ENCODE measurements around the gene ZYG11B. TPM values are rescaled to one million over a fixed set of nuclear protein-coding genes. Genes with fewer than 3 reads are reported as not detected.
A peak's percentile ranks its signal among the peaks of the same experiment; 100 is the strongest.
"Not testable (repeated sequence)": the region's sequence is repeated elsewhere in the genome, so short reads cannot be mapped to it uniquely, and the experiment has no call there.

Gene ZYG11B
- 17.4 TPM for polyA plus RNA-seq (2013, experiment 1 of 2)
- polyA plus RNA-seq (2013, experiment 2 of 2): 18.5 TPM

DNA sequence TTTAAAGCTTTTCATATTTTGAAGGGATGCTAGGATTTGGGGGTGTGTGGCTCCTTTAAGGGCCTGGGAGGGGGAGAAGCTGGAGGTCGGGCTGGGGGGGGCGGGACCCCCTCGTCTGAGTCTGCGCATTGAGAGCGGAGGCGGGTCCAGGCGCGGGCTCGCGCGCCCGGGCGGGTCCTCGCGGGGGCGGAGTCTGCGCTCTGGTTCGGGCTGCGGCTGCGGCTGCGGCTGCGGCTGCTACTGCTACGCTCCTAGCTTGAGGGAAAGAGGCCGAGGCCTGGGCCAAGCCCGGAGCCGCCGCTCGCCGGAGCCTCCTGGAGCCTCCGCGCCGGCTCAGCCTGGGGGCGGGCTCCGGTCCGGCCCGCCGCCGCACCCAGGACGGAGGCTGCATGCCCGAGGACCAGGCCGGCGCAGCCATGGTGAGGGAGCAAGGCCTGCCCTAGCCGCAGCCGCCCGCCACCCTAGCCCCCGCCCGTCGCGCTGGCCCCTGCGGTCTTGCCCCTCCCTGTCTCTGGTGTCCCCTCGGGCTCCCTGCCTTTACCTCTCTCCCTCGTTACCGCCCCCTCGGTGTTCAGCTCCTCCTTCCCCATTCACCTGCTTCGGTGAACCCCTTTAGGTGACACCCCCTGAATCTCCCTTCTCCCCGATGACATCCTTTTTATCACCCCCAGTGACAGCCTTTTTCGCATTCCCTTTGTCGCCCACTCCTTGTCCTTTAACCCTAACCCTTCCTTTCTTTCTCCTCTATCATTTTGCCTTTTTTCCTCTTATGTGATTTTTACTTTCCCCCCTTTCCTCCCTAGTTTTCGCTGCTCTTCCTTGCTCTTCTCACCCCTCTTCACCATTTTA lies at the start of gene ZYG11B:
TSS of gene ZYG11B (plus strand) at position 189 of the 849 bp plus-strand sequence. CDS start at position 390, 201 bp downstream.
- peak within 1 kb of the TSS; percentile 83 for H3K27ac ChIP-seq (ENCODE audit: low read depth, low read length, severe bottlenecking)
- peaks cover 6% of the 10 kb centered on the region for H3K36me3 ChIP-seq (ENCODE audit: control insufficient read depth, insufficient read depth, low read length)
- H3K9me3 ChIP-seq (ENCODE audit: control insufficient read depth, low read length): no peaks in the 10 kb centered on the region
- no peaks in the 10 kb centered on the region for H3K4me1 ChIP-seq (ENCODE audit: control insufficient read depth, insufficient read depth, low read length, poor library complexity, severe bottlenecking)
- H3K4me3 ChIP-seq (ENCODE audit: extremely low read depth, insufficient read depth, low read length, poor library complexity, severe bottlenecking): peak within 1 kb of the TSS; percentile 95
- 0 to 1% methylated on average over 37 to 48 of the region's 59 CpGs for WGBS, 2 experiments (ENCODE audit: insufficient coverage in 2 of 2)

DNA sequence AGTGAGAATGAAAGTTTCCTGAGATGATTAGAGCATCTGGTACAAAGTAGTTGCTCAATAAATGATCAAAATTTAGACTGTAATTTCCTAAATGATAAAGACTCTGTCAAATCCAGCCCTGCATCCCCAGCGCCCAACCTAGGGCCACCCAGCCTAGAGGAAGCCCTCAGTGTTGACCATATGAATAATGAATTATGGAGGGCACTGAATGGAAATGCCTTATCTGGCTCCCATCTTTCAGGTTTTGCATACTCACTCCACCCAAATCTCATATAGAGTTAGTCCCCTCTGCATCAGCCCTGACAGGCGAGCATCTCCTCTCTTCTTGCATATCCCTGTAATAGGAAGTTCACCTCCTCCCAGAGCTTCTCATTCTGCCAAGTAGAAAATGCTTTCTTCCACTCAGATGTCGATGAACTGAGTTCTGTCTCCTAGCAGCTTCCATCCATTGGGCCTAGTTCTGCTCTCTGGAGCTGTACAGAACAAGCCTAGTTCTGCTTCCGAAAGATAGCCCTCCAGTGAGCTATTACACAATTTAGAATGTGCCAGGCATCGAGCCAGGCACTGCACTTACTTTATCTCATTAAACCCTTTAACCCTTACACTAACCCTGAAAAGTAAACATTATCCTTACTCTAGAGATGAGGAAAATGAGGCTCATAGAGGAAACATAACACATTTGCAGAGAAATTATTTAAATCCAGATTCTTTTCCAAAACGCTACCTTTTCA lies 49.0 kb upstream of the ZYG11B start:
- H3K4me1 ChIP-seq (ENCODE audit: control insufficient read depth, insufficient read depth, low read length, poor library complexity, severe bottlenecking): peaks cover 28% of the 10 kb centered on the region
- no peak overlapping the region for H3K27ac ChIP-seq (ENCODE audit: low read depth, low read length, severe bottlenecking)
- H3K9me3 ChIP-seq (ENCODE audit: control insufficient read depth, low read length): no peaks in the 10 kb centered on the region
- WGBS, 2 experiments (ENCODE audit: insufficient coverage in 2 of 2): 93 to 96% methylated on average over 4 of the region's 6 CpGs
- H3K4me3 ChIP-seq (ENCODE audit: extremely low read depth, insufficient read depth, low read length, poor library complexity, severe bottlenecking): no peak overlapping the region
- H3K36me3 ChIP-seq (ENCODE audit: control insufficient read depth, insufficient read depth, low read length): no peaks in the 10 kb centered on the region

DNA sequence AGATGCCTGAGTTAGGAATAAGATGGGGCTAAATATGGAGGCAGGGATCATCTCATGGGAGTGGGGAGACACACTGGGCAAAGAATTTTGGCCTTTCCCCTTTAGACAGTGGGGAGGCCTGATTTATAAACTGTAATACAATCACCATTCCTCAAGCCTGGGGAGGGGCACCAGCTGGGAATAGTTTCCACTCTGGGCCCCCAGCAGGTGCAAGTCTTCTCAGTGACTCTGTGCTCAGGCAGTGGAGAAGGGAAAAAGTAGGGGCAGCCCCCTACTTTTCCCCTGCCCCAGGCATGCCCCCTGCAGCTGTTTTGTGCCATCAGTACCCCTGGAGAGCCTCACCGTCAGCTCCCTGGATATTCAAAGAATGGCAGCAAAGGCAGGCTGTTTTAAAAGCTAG lies 47.2 kb upstream of the ZYG11B start:
- Histone ChIP-seq H3K9me3 (ENCODE audit: control insufficient read depth, low read length) (no peaks in the 10 kb centered on the region), H3K4me3 (ENCODE audit: extremely low read depth, insufficient read depth, low read length, poor library complexity, severe bottlenecking) (no peak overlapping the region), H3K36me3 (ENCODE audit: control insufficient read depth, insufficient read depth, low read length) (peaks cover 2% of the 10 kb centered on the region), H3K4me1 (ENCODE audit: control insufficient read depth, insufficient read depth, low read length, poor library complexity, severe bottlenecking) (peaks cover 20% of the 10 kb centered on the region), H3K27ac (ENCODE audit: low read depth, low read length, severe bottlenecking) (no peak overlapping the region)
- 70 to 100% methylated on average over 1 of the region's 1 CpG for WGBS, 2 experiments (ENCODE audit: insufficient coverage in 2 of 2)

DNA sequence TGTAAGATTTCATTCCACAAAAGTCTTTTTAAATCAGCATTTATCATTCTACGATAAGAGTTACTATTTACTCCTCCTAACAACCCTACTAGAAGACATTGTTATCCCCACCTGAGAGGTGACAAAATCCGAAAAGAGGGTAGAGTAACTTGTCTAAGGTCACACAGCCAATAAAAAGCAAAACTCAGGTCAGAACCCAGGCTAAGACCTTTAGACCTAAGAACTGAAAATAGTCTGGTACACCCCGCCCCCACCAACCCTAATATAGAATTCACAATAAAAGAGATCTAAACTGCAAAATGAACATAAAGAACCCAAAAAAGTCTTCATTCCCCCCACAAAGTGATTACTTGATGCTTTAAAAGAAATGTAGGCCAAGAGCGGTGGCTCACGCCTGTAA lies 46.8 kb upstream of the ZYG11B start:
- Histone ChIP-seq H3K36me3 (ENCODE audit: control insufficient read depth, insufficient read depth, low read length) (peaks cover 5% of the 10 kb centered on the region), H3K9me3 (ENCODE audit: control insufficient read depth, low read length) (no peaks in the 10 kb centered on the region), H3K4me3 (ENCODE audit: extremely low read depth, insufficient read depth, low read length, poor library complexity, severe bottlenecking) (no peak overlapping the region), H3K4me1 (ENCODE audit: control insufficient read depth, insufficient read depth, low read length, poor library complexity, severe bottlenecking) (peaks cover 16% of the 10 kb centered on the region), H3K27ac (ENCODE audit: low read depth, low read length, severe bottlenecking) (no peak overlapping the region)
- WGBS, 2 experiments (ENCODE audit: insufficient coverage in 2 of 2): 76 to 100% methylated on average over 1 to 2 of the region's 5 CpGs

DNA sequence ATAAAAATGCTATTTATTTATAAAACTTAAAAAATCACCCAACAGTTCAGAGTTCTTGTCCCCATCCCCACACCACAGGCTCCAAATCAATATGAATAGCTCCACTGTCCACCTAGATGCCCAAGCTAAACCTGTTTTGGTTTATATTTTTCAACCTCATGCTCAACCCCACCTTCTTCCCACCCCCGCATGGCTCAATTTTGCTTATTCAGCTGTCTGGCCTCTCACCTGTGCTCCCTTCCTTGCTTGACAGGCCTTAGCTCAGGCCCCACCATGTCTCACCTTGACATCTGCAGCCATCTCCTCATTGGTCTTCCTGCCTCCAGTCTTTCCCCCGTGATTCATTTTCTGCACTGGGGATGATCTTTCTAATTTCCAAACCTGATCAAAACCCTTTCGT lies 45.9 kb upstream of the ZYG11B start:
- no peak overlapping the region for H3K27ac ChIP-seq (ENCODE audit: low read depth, low read length, severe bottlenecking)
- WGBS, 2 experiments (ENCODE audit: insufficient coverage in 2 of 2): 91 to 100% methylated on average over 3 of the region's 3 CpGs
- H3K4me1 ChIP-seq (ENCODE audit: control insufficient read depth, insufficient read depth, low read length, poor library complexity, severe bottlenecking): peaks cover 11% of the 10 kb centered on the region
- no peak overlapping the region for H3K4me3 ChIP-seq (ENCODE audit: extremely low read depth, insufficient read depth, low read length, poor library complexity, severe bottlenecking)
- peaks cover 13% of the 10 kb centered on the region for H3K36me3 ChIP-seq (ENCODE audit: control insufficient read depth, insufficient read depth, low read length)
- no peaks in the 10 kb centered on the region for H3K9me3 ChIP-seq (ENCODE audit: control insufficient read depth, low read length)

DNA sequence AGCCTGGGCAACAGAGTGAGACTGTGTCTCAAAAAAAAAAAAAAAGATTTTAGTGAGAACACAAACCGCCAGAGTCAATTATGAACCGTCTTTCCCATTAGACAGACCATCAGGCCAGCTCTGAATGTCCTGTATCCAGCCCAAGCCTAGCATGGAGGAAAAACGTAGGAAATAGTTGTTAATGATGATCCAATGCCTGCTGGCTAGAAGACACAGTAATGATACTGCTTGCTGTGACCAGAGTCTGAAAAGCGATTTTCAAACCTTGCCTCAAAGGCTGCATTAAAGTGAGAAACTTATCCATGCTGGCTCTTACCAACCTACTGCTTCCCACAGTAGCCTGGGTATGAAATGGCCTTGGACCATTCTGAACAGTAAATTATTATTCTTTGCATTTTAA lies 45.1 kb upstream of the ZYG11B start:
- H3K36me3 ChIP-seq (ENCODE audit: control insufficient read depth, insufficient read depth, low read length): peaks cover 13% of the 10 kb centered on the region
- no peak overlapping the region for H3K4me3 ChIP-seq (ENCODE audit: extremely low read depth, insufficient read depth, low read length, poor library complexity, severe bottlenecking)
- no peaks in the 10 kb centered on the region for H3K9me3 ChIP-seq (ENCODE audit: control insufficient read depth, low read length)
- no peak overlapping the region for H3K27ac ChIP-seq (ENCODE audit: low read depth, low read length, severe bottlenecking)
- H3K4me1 ChIP-seq (ENCODE audit: control insufficient read depth, insufficient read depth, low read length, poor library complexity, severe bottlenecking): peaks cover 7% of the 10 kb centered on the region
- 92 to 100% methylated on average over 2 of the region's 4 CpGs for WGBS, 2 experiments (ENCODE audit: insufficient coverage in 2 of 2)

DNA sequence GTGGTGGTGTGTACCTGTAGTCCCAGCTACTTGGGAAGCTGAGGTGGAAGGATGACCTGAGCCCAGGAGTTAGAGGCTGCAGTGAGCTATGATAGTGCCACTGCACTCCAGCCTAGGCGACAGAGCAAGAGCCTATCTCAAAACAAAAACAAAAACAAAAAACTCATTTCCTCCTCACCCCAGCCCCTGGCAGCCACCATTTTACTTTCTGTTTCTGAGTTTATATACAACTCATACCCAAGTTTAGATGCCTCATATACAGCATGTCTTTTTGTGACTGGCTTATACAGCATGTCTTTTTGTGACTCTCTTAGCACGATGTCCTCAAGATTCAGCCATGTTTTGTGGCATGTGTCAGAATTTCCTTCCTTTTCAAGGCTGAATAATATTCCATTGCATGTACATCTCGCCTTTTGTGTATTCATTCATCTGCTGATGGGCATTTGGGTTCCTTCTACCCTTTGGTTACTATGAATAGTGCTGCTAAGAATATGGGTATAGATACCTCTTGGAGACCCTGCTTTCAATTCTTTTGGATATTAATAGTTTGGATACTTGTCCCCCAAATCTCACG lies 42.8 kb upstream of the ZYG11B start:
- peaks cover 7% of the 10 kb centered on the region for H3K4me1 ChIP-seq (ENCODE audit: control insufficient read depth, insufficient read depth, low read length, poor library complexity, severe bottlenecking)
- H3K36me3 ChIP-seq (ENCODE audit: control insufficient read depth, insufficient read depth, low read length): peaks cover 33% of the 10 kb centered on the region
- H3K9me3 ChIP-seq (ENCODE audit: control insufficient read depth, low read length): no peaks in the 10 kb centered on the region
- H3K4me3 ChIP-seq (ENCODE audit: extremely low read depth, insufficient read depth, low read length, poor library complexity, severe bottlenecking): no peak overlapping the region
- H3K27ac ChIP-seq (ENCODE audit: low read depth, low read length, severe bottlenecking): no peak overlapping the region
- 90 to 92% methylated on average over 2 to 3 of the region's 4 CpGs for WGBS, 2 experiments (ENCODE audit: insufficient coverage in 2 of 2)

DNA sequence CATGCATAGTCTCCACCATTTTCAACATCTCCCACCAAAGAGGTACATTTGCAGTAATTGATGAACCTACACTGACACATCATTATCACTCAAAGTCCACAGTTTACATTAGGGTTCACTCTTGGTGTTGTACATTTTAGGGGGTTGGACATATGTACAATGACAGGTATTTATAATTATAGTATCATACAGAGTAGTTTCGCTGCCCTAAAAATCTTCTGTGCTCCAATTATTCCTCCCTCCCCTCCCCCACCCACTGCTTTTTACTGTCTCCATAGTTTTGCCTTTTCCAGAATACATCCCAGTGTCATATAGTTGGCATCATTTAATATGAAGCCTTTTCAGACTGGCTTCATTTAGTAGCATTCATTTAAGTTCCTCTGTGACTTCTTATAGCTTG lies 41.7 kb upstream of the ZYG11B start:
- WGBS, 2 experiments (ENCODE audit: insufficient coverage in 2 of 2): no CpG with 5 or more reads among the region's 1 CpG
- Histone ChIP-seq H3K9me3 (ENCODE audit: control insufficient read depth, low read length) (no peaks in the 10 kb centered on the region), H3K4me3 (ENCODE audit: extremely low read depth, insufficient read depth, low read length, poor library complexity, severe bottlenecking) (no peak overlapping the region), H3K4me1 (ENCODE audit: control insufficient read depth, insufficient read depth, low read length, poor library complexity, severe bottlenecking) (peaks cover under 1% of the 10 kb centered on the region), H3K27ac (ENCODE audit: low read depth, low read length, severe bottlenecking) (no peak overlapping the region), H3K36me3 (ENCODE audit: control insufficient read depth, insufficient read depth, low read length) (peaks cover 40% of the 10 kb centered on the region)

DNA sequence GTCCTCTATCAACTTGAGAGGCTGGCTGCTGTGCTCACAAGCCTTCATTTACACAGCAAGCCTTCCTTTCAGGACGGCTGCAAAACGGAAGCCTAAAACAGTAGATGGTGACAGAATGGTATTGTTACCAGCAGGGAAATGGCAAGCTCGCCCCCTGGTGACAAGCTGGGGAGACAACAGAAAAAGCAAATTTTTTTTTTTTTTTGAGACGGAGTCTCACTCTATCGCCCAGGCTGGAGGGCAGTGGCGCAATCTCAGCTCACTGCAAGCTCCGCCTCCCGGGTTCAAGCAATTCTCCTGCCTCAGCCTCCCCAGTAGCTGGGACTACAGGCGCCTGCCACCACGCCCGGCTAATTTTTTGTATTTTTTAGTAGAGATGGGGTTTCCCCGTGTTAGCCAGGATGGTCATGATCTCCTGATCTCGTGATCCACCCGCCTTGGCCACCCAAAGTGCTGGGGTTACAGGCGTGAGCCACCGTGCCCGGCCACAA lies 39.9 kb upstream of the ZYG11B start:
- H3K36me3 ChIP-seq (ENCODE audit: control insufficient read depth, insufficient read depth, low read length): peaks cover 52% of the 10 kb centered on the region
- WGBS, 2 experiments (ENCODE audit: insufficient coverage in 2 of 2): 64% methylated on average over 9 to 11 of the region's 17 CpGs
- H3K27ac ChIP-seq (ENCODE audit: low read depth, low read length, severe bottlenecking); H3K4me3 ChIP-seq (ENCODE audit: extremely low read depth, insufficient read depth, low read length, poor library complexity, severe bottlenecking); H3K4me1 ChIP-seq (ENCODE audit: control insufficient read depth, insufficient read depth, low read length, poor library complexity, severe bottlenecking); H3K9me3 ChIP-seq (ENCODE audit: control insufficient read depth, low read length): not testable (repeated sequence)

DNA sequence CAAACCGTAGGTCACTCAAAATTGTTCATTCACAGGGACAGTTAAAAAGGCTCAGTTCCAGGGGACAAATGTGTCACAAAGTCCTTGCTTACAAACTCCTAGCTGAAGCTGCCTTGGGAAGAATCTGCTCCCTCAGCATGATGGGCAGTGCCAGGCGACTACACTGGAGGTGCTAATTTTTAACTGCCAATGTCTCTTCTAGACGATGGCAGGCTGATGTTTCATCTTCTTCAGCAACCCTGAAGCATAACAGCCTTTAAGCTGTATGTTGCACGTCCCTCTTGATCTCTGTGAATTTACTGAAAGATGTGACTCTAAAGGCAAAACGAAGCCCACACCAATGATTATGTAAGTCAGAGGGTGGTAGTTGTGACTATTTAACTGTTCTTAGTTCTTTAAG lies 39.4 kb upstream of the ZYG11B start:
- WGBS, 2 experiments (ENCODE audit: insufficient coverage in 2 of 2): 89 to 100% methylated on average over 3 to 5 of the region's 5 CpGs
- no peaks in the 10 kb centered on the region for H3K4me1 ChIP-seq (ENCODE audit: control insufficient read depth, insufficient read depth, low read length, poor library complexity, severe bottlenecking)
- H3K9me3 ChIP-seq (ENCODE audit: control insufficient read depth, low read length): no peaks in the 10 kb centered on the region
- H3K4me3 ChIP-seq (ENCODE audit: extremely low read depth, insufficient read depth, low read length, poor library complexity, severe bottlenecking): no peak overlapping the region
- H3K36me3 ChIP-seq (ENCODE audit: control insufficient read depth, insufficient read depth, low read length): peaks cover 55% of the 10 kb centered on the region
- H3K27ac ChIP-seq (ENCODE audit: low read depth, low read length, severe bottlenecking): no peak overlapping the region

Measured in mesodermal cell (in vitro differentiated cells).